ENCODE data around the gene CEP72. TPM values are rescaled to one million over a fixed set of nuclear protein-coding genes. Genes with fewer than 3 reads are reported as not detected.

Gene CEP72
- total and polyA plus RNA-seq, 10 of the 15 experiments (the other 5 are each of a cell fraction or from before 2014, with no cell fraction given), result 0.35 to 13.5 (median 8.3) TPM

GRCh38 chr5:647311-647710, 35.2 kb downstream of the CEP72 start (continued):
- TF ChIP-seq, protein P1, sequence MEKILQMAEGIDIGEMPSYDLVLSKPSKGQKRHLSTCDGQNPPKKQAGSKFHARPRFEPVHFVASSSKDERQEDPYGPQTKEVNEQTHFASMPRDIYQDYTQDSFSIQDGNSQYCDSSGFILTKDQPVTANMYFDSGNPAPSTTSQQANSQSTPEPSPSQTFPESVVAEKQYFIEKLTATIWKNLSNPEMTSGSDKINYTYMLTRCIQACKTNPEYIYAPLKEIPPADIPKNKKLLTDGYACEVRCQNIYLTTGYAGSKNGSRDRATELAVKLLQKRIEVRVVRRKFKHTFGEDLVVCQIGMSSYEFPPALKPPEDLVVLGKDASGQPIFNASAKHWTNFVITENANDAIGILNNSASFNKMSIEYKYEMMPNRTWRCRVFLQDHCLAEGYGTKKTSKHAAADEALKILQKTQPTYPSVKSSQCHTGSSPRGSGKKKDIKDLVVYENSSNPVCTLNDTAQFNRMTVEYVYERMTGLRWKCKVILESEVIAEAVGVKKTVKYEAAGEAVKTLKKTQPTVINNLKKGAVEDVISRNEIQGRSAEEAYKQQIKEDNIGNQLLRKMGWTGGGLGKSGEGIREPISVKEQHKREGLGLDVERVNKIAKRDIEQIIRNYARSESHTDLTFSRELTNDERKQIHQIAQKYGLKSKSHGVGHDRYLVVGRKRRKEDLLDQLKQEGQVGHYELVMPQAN (conservative IDR thresholded peaks at IDR 0.05), result no peak
- TF ChIP-seq MTA3 (IDR thresholded peaks at IDR 0.05; ENCODE audit: borderline replicate concordance, low read length), result no peak
- no peak for TF ChIP-seq SRF (IDR thresholded peaks at IDR 0.05; ENCODE audit: low read depth in 2 of 2, low read length in 2 of 2)

DNA sequence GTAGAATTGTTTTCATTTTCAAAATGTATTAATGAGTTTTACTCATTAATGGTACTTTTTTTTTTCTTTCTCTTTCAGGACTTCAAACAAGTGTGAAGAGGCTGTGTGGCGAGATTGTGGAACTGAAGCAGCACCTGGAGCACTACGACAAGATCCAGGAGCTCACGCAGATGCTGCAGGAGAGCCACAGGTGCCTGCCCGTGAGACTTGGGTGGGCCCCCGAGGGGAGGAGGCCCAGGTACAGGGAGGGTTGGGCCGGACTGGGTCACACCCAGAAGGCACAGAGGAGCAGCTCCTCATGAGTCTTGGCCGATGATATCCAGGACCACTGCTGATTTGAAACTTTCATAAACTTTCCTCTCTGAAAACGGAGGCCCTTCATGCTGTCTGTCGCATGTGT, 35.6 kb downstream of the CEP72 start:
- H4K20me1 ChIP-seq (ENCODE audit: control insufficient read depth, insufficient read depth), result no peaks in the 10 kb centered on the region
- no TSS peak for BruUV-seq (replicated peaks)
- no peaks in the 10 kb centered on the region for H3K27me3 ChIP-seq (replicated peaks in 1 of 2; ENCODE audit: control insufficient read depth in 2 of 2, insufficient read depth in 2 of 2, low read length in 1 of 2)
- DNase-seq (ENCODE audit: low read depth, low spot score), result no peak
- no peak overlapping the region for H3K4me2 ChIP-seq (ENCODE audit: control insufficient read depth, insufficient read depth)
- no peaks in the 10 kb centered on the region; the same call in 1 of the 2 replicates for H3K79me2 ChIP-seq (ENCODE audit: control insufficient read depth, insufficient read depth, low read length)
- H3K36me3 ChIP-seq (ENCODE audit: control insufficient read depth in 2 of 2, insufficient read depth in 2 of 2, low read length in 1 of 2), result peaks cover 0 to 16% of the 10 kb centered on the region in 2 experiments; a peak in 3 of 4 replicates
- no peak overlapping the region for H2AFZ ChIP-seq (ENCODE audit: control insufficient read depth, low read depth, low read length)
- H3K9me3 ChIP-seq (replicated peaks; ENCODE audit: control insufficient read depth, insufficient read depth, low read length), result no peaks in the 10 kb centered on the region; the same call in 2 of the 3 replicates
- H3K4me3 ChIP-seq, result no peak overlapping the region
- ChIA-PET SMC1A (ENCODE audit: uncharacterized antibody, unreplicated experiment) (no interaction called here), RAD21 (ENCODE audit: unreplicated experiment) (no interaction called here), CTCF (interaction anchor here (0.6 kb wide), 1 partner anchor 11 kb away, joined by 4 read pairs; no protein-coding TSS in a partner anchor), POLR2A (no interaction called here)
- WGBS (ENCODE audit: insufficient coverage, insufficient replicate concordance, low lambda C conversion rate, missing lambda C conversion rate), result 96% methylated on average over 9 of the region's 9 CpGs
- no peak for ATAC-seq
- H3K9ac ChIP-seq (ENCODE audit: control insufficient read depth, insufficient read depth, low read length), result no peak overlapping the region
- H3K4me1 ChIP-seq (ENCODE audit: control insufficient read depth, insufficient read depth, low read length), result peaks cover 13% of the 10 kb centered on the region
- H3K27ac ChIP-seq (ENCODE audit: control insufficient read depth, insufficient read depth), result no peak overlapping the region
- intact Hi-C loops (cut with micrococcal nuclease; ENCODE audit: unreplicated experiment), result no loop called here
- in situ Hi-C loops (cut with MboI), result no loop called here
- no peak for FAIRE-seq
- TF ChIP-seq YBX1 (IDR thresholded peaks at IDR 0.05), result no peak
- no peak for TF ChIP-seq GATAD2B (conservative IDR thresholded peaks at IDR 0.05; ENCODE audit: low read depth)
- TF ChIP-seq ZBED1 (IDR thresholded peaks at IDR 0.05; ENCODE audit: borderline replicate concordance), result no peak
- TF ChIP-seq SIX5 (IDR thresholded peaks at IDR 0.05; ENCODE audit: low read depth, low read length, severe bottlenecking), result no peak
- no peak for TF ChIP-seq RBBP5 (conservative IDR thresholded peaks at IDR 0.05)
- TF ChIP-seq ZNF24 (IDR thresholded peaks at IDR 0.05), result no peak
- TF ChIP-seq, protein P2, sequence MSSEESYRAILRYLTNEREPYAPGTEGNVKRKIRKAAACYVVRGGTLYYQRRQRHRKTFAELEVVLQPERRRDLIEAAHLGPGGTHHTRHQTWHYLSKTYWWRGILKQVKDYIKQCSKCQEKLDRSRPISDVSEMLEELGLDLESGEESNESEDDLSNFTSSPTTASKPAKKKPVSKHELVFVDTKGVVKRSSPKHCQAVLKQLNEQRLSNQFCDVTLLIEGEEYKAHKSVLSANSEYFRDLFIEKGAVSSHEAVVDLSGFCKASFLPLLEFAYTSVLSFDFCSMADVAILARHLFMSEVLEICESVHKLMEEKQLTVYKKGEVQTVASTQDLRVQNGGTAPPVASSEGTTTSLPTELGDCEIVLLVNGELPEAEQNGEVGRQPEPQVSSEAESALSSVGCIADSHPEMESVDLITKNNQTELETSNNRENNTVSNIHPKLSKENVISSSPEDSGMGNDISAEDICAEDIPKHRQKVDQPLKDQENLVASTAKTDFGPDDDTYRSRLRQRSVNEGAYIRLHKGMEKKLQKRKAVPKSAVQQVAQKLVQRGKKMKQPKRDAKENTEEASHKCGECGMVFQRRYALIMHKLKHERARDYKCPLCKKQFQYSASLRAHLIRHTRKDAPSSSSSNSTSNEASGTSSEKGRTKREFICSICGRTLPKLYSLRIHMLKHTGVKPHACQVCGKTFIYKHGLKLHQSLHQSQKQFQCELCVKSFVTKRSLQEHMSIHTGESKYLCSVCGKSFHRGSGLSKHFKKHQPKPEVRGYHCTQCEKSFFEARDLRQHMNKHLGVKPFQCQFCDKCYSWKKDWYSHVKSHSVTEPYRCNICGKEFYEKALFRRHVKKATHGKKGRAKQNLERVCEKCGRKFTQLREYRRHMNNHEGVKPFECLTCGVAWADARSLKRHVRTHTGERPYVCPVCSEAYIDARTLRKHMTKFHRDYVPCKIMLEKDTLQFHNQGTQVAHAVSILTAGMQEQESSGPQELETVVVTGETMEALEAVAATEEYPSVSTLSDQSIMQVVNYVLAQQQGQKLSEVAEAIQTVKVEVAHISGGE (CRISPR knock-in tag; IDR thresholded peaks at IDR 0.05), result no peak
- TF ChIP-seq CREB1 (IDR thresholded peaks at IDR 0.05; ENCODE audit: low read depth), result no peak
- no peak for TF ChIP-seq ZNF217 (IDR thresholded peaks at IDR 0.05)
- TF ChIP-seq, protein P3, sequence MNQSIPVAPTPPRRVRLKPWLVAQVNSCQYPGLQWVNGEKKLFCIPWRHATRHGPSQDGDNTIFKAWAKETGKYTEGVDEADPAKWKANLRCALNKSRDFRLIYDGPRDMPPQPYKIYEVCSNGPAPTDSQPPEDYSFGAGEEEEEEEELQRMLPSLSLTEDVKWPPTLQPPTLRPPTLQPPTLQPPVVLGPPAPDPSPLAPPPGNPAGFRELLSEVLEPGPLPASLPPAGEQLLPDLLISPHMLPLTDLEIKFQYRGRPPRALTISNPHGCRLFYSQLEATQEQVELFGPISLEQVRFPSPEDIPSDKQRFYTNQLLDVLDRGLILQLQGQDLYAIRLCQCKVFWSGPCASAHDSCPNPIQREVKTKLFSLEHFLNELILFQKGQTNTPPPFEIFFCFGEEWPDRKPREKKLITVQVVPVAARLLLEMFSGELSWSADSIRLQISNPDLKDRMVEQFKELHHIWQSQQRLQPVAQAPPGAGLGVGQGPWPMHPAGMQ (IDR thresholded peaks at IDR 0.05; ENCODE audit: borderline replicate concordance), result no peak
- TF ChIP-seq TCF12 (IDR thresholded peaks at IDR 0.05; ENCODE audit: low read depth, low read length), result no peak
- no peak for TF ChIP-seq RUNX3 (IDR thresholded peaks at IDR 0.05; ENCODE audit: low read length)
- no peak for TF ChIP-seq ATF7 (IDR thresholded peaks at IDR 0.05; ENCODE audit: low read depth)
- TF ChIP-seq EP300 (IDR thresholded peaks at IDR 0.05; ENCODE audit: borderline replicate concordance in 1 of 2, control insufficient read depth in 1 of 2, low read depth in 2 of 2, low read length in 2 of 2), result no peak
- TF ChIP-seq NR2C2 (IDR thresholded peaks at IDR 0.05; ENCODE audit: borderline replicate concordance, control insufficient read depth, insufficient read length, low read depth), result no peak

All from GM12878 (cell line).